IMR-90 (cell line): ENCODE results near the gene CYP17A1. TPM values are rescaled to one million over a fixed set of nuclear protein-coding genes. Genes with fewer than 3 reads are reported as not detected.

Experiments used
- ATAC-seq: fragments of 200-7000 bp; cut with Tn5 transposase; 2 replicates; pipeline ENCODE4 v1.9.1; 2020; ENCODE audit warnings: low read depth, mild to moderate bottlenecking, moderate library complexity
- BruUV-seq: library from RNA; stranded (reverse); fragments of 400-500 nt; replicated peaks from 2 replicates; lab custom pipeline; 2021; lab: Mats Ljungman, UMichigan
- CTCF ChIA-PET: fragments of 300-600 bp; formaldehyde crosslinking; extraction: SDS; loops from one replicate; lab custom pipeline; 2021; ENCODE audit warnings: antibody characterized with exemption; lab: Yijun Ruan, JAX
- POLR2A ChIA-PET: fragments of 300-600 bp; sonication (Branson Sonifier 250); formaldehyde crosslinking; loops from one replicate; lab custom pipeline; 2022; ENCODE audit warnings: antibody characterized with exemption; ENCODE audit not compliant: unreplicated experiment; lab: Charles Lee
- DNase-seq: peaks from one replicate; pipeline ENCODE4 v3.0.0; 2013
- H2AFZ ChIP-seq: replicated peaks from 2 replicates; pipeline ENCODE3; 2013; ENCODE audit warnings: low read length, mild to moderate bottlenecking; ENCODE audit not compliant: poor library complexity
- H2AK5ac ChIP-seq: 2 replicates; pipeline ENCODE4 v1.6.1; 2013; ENCODE audit warnings: low read depth, low read length, inconsistent platforms
- H2AK9ac ChIP-seq: replicated peaks from 2 replicates; pipeline ENCODE3; 2013; ENCODE audit warnings: mild to moderate bottlenecking, low read depth, low read length, moderate library complexity; ENCODE audit not compliant: poor library complexity
- H2BK120ac ChIP-seq: 2 replicates; pipeline ENCODE4 v1.6.1; 2013; ENCODE audit warnings: low read depth, low read length, inconsistent platforms
- H2BK15ac ChIP-seq: 3 replicates; pipeline ENCODE4 v1.6.1; 2013; ENCODE audit warnings: low read depth, low read length, inconsistent platforms
- H2BK20ac ChIP-seq: 2 replicates; pipeline ENCODE4 v1.6.1; 2013; ENCODE audit warnings: low read depth, mild to moderate bottlenecking, inconsistent platforms, low read length, moderate library complexity
- H2BK5ac ChIP-seq: 2 replicates; pipeline ENCODE4 v1.6.1; 2013; ENCODE audit warnings: mild to moderate bottlenecking, low read depth, low read length, inconsistent platforms; ENCODE audit not compliant: poor library complexity, severe bottlenecking
- H3K14ac ChIP-seq: replicated peaks from 2 replicates; pipeline ENCODE4 v1.6.1; 2013; ENCODE audit warnings: low read depth, low read length, inconsistent platforms
- H3K18ac ChIP-seq: 2 replicates; pipeline ENCODE4 v1.6.1; 2013; ENCODE audit warnings: low read depth, low read length, control low read depth
- H3K23ac ChIP-seq: 2 replicates; pipeline ENCODE4 v1.6.1; 2013; ENCODE audit warnings: low read depth, low read length, inconsistent platforms
- H3K27ac ChIP-seq: 2 replicates; pipeline ENCODE4 v1.5.1; 2013; ENCODE audit warnings: mild to moderate bottlenecking, control low read depth, low read length; ENCODE audit not compliant: insufficient read depth
- H3K27me3 ChIP-seq: 2 replicates; pipeline ENCODE4 v1.6.1; 2013; ENCODE audit warnings: low read length; ENCODE audit not compliant: control insufficient read depth, insufficient read depth
- H3K36me3 ChIP-seq: 2 replicates; pipeline ENCODE4 v1.6.1; 2013; ENCODE audit warnings: low read length, mixed read lengths; ENCODE audit not compliant: control insufficient read depth, insufficient read depth
- H3K4ac ChIP-seq: 2 replicates; pipeline ENCODE4 v1.6.1; 2013; ENCODE audit warnings: low read depth, low read length, inconsistent platforms
- H3K4me1 ChIP-seq: 2 replicates; pipeline ENCODE4 v1.6.1; 2013; ENCODE audit warnings: low read length, mixed read lengths; ENCODE audit not compliant: control insufficient read depth, insufficient read depth
- H3K4me2 ChIP-seq: 2 replicates; pipeline ENCODE4 v1.6.1; 2013; ENCODE audit warnings: low read depth, mild to moderate bottlenecking, control low read depth, low read length, moderate library complexity
- H3K4me3 ChIP-seq: 2 replicates; pipeline ENCODE4 v1.5.1; 2013; ENCODE audit warnings: low read depth, mild to moderate bottlenecking, control low read depth, low read length, moderate library complexity; ENCODE audit not compliant: insufficient read depth
- H3K56ac ChIP-seq: 2 replicates; pipeline ENCODE4 v1.6.1; 2013; ENCODE audit warnings: low read length, inconsistent platforms; ENCODE audit not compliant: insufficient read depth; ENCODE audit errors: extremely low read depth
- H3K79me1 ChIP-seq, 2 experiments: 2 replicates each; pipeline ENCODE4 v1.6.1; 2013; ENCODE audit warnings: low read length in 2 of 2, inconsistent platforms in 1 of 2, low read depth in 1 of 2
- H3K9ac ChIP-seq: 2 replicates; pipeline ENCODE4 v1.6.1; 2013; ENCODE audit warnings: low read depth, low read length, control low read depth
- H3K9me1 ChIP-seq: 2 replicates; pipeline ENCODE4 v1.6.1; 2013; ENCODE audit warnings: low read length, inconsistent platforms; ENCODE audit not compliant: insufficient read depth
- H3K9me3 ChIP-seq: 2 replicates; pipeline ENCODE4 v1.6.1; 2013; ENCODE audit warnings: low read length; ENCODE audit not compliant: control insufficient read depth, insufficient read depth
- H4K20me1 ChIP-seq: 2 replicates; pipeline ENCODE4 v1.6.1; 2013; ENCODE audit warnings: low read length, inconsistent platforms; ENCODE audit not compliant: insufficient read depth
- H4K5ac ChIP-seq: 2 replicates; pipeline ENCODE4 v1.6.1; 2013; ENCODE audit warnings: mild to moderate bottlenecking, low read depth, low read length, control low read depth
- H4K8ac ChIP-seq, 2 experiments: 2 replicates each; pipeline ENCODE4 v1.6.1; 2013; ENCODE audit warnings: low read depth in 2 of 2, low read length in 2 of 2, control low read depth in 1 of 2, inconsistent platforms in 1 of 2
- H4K91ac ChIP-seq: 2 replicates; pipeline ENCODE4 v1.6.1; 2013; ENCODE audit warnings: low read depth, low read length, inconsistent platforms; ENCODE audit not compliant: insufficient read depth
- CEBPB ChIP-seq: IDR thresholded peaks from 2 replicates; pipeline ENCODE4 v1.6.1; 2012; ENCODE audit warnings: low read depth, low read length, improper control_type of control experiment
- MAZ ChIP-seq: IDR thresholded peaks from 2 replicates; pipeline ENCODE4 v1.6.1; 2012; ENCODE audit warnings: low read depth, mild to moderate bottlenecking, low read length, improper control_type of control experiment, moderate library complexity, borderline replicate concordance
- MXI1 ChIP-seq: IDR thresholded peaks from 2 replicates; pipeline ENCODE4 v1.6.1; 2012; ENCODE audit warnings: low read depth, mild to moderate bottlenecking, low read length, moderate library complexity, borderline replicate concordance
- RCOR1 ChIP-seq: IDR thresholded peaks from 2 replicates; pipeline ENCODE4 v1.6.1; 2012; ENCODE audit warnings: mild to moderate bottlenecking, low read length, improper control_type of control experiment; ENCODE audit not compliant: insufficient replicate concordance
- WGBS, 2 experiments: methylation state at CpG; one replicate each; pipeline versions ENCODE4 v1.1.5 to v1.1.7; 2013; ENCODE audit warnings: missing lambda C conversion rate in 2 of 2; ENCODE audit not compliant: insufficient read length in 1 of 2; ENCODE audit errors: extremely low coverage in 2 of 2; 5-methylcytosine and 5-hydroxymethylcytosine counted together
- dilution Hi-C: fragments of 300-500 bp; cut with HindIII; formaldehyde crosslinking; loops from one replicate; pipeline ENCODE4 v1.14.3; 2018; ENCODE audit warnings: low sequenced_read_pairs; ENCODE audit not compliant: unreplicated experiment
- in situ Hi-C: fragments of 300-500 bp; cut with MboI; formaldehyde crosslinking; loops from 3 replicates; pipeline ENCODE4 v1.14.3; 2019; ENCODE audit warnings: low sequenced_read_pairs, inconsistent platforms, mixed read lengths
- intact Hi-C: fragments of 100-400 bp; cut with micrococcal nuclease; formaldehyde crosslinking; loops from 2 replicates; pipeline ENCODE4 v1.10.0; 2022
- polyA plus RNA-seq, 3 experiments: library from polyadenylated mRNA; depleted of rRNA; stranded (reverse); fragments of >200 nt; gene quantifications; 2 replicates each; pipeline ENCODE4 v1.2.3, GENCODE V29; 2012; ENCODE audit warnings: low replicate concordance in 1 of 3
- total RNA-seq: library from RNA; depleted of rRNA; stranded (reverse); fragments of >200 nt; gene quantifications from 2 replicates; pipeline ENCODE4 v1.2.3, GENCODE V29; 2012

Gene CYP17A1
- total and polyA plus RNA-seq, 2 of the 4 experiments (the other 2 are of a cell fraction) = not detected

GRCh38 chr10:102782673-102783551 is 54.3 kb downstream of the CYP17A1 start (continued):
- peak; percentile 64 for TF ChIP-seq RCOR1
- no peak for TF ChIP-seq MXI1

DNA sequence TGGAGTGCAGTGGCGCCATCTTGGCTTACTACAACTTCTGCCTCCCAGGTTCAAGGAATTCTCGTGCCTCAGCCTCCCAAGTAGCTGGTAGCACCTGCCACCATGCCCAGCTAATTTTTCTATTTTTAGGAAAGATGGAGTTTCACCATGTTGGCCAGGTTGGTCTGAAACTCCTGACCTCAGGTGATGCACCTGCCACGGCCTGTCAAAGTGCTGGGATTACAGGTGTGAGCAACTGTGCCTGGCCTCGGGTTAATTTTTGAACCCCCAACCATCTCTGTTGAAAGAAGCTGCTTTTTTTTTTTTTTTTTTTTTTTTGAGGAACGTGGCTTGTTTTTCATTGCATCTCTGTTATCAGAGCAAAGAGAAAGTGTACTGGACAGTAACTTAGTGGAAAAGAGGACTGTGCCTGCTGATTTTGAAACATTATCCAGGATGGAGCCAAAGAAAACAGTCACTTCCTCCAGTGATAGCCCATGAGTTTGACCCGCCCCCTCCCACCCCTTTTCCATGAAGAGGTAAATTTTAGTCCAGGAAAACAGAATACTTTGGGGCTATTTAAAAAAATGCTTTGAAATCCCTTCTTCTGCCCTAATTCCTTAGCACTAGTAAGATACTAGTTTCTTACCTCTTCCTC is 55.2 kb downstream of the CYP17A1 start:
- H3K14ac ChIP-seq = no peak overlapping the region
- DNase-seq = peak; percentile 65
- no peak overlapping the region for H3K4ac ChIP-seq
- intact Hi-C loops (loop anchor here (2.0 to 5.0 kb wide), 2 partner anchors 21 to 40 kb away; partner anchors contain the start of gene WBP1L), dilution Hi-C loops (no loop called here), in situ Hi-C loops (no loop called here)
- H4K91ac ChIP-seq = no peak overlapping the region
- no peak overlapping the region for H3K4me3 ChIP-seq
- no peak overlapping the region for H3K9ac ChIP-seq
- BruUV-seq = no TSS peak
- no peak overlapping the region for H4K8ac ChIP-seq
- H3K36me3 ChIP-seq = peaks cover 2% of the 10 kb centered on the region; the same call in 1 of the 2 replicates
- no peak overlapping the region for H3K23ac ChIP-seq
- no peaks in the 10 kb centered on the region for H3K9me3 ChIP-seq
- ATAC-seq = no peak
- H4K20me1 ChIP-seq = peaks cover 89% of the 10 kb centered on the region
- H2BK20ac ChIP-seq = no peak overlapping the region
- POLR2A ChIA-PET = no interaction called here
- H2BK15ac ChIP-seq = no peak overlapping the region
- H3K56ac ChIP-seq = no peak overlapping the region
- H3K79me1 ChIP-seq = peaks cover 49 to 61% of the 10 kb centered on the region in 2 experiments
- WGBS, 2 experiments = 80% methylated on average over 1 of the region's 6 CpGs; no CpG with 5 or more reads in 1 of the 2 experiments
- H3K9me1 ChIP-seq = peaks cover 24% of the 10 kb centered on the region
- H3K27me3 ChIP-seq = peaks cover 5% of the 10 kb centered on the region
- TF ChIP-seq CEBPB (peak; percentile 49; the same call in 1 of the 2 replicates), MAZ (no peak)
- no peak overlapping the region for H2AK9ac ChIP-seq
- no peak overlapping the region for H2AFZ ChIP-seq
- H3K27ac ChIP-seq = no peak overlapping the region
- H4K5ac ChIP-seq = no peak overlapping the region
- peaks cover 20% of the 10 kb centered on the region for H3K4me1 ChIP-seq
- no peak overlapping the region for H2BK5ac ChIP-seq
- no peak overlapping the region for H3K18ac ChIP-seq
- CTCF ChIA-PET = interaction anchor here (0.6 kb wide), 1 partner anchor 212 kb away, joined by 3 read pairs; no protein-coding TSS in a partner anchor
- H2AK5ac ChIP-seq = no peak overlapping the region
- H2BK120ac ChIP-seq = no peak overlapping the region
- H3K4me2 ChIP-seq = peak overlapping the region; percentile 74; the same call in 1 of the 2 replicates
